Measurements from ENCODE around the gene FBXO46. TPM values are rescaled to one million over a fixed set of nuclear protein-coding genes. Genes with fewer than 3 reads are reported as not detected.

Gene FBXO46
- polyA plus RNA-seq, 1 of the 3 experiments (the other 2 are of a cell fraction), result 5.6 TPM

- no peak for TF ChIP-seq EZH2phosphoT487 (IDR thresholded peaks at IDR 0.05; ENCODE audit: borderline replicate concordance, low read depth)
- TF ChIP-seq JUND (IDR thresholded peaks at IDR 0.05), result no peak
- TF ChIP-seq FOXJ3 (CRISPR knock-in tag; IDR thresholded peaks at IDR 0.05), result no peak
- no peak for TF ChIP-seq CHD2 (IDR thresholded peaks at IDR 0.05; ENCODE audit: low read length, partially characterized antibody)
- TF ChIP-seq ZBTB33 (IDR thresholded peaks at IDR 0.05; ENCODE audit: borderline replicate concordance, low read depth), result no peak
Observed at GRCh38 chr19:45772912-45773311, 42.2 kb upstream of the FBXO46 start (continued).

GRCh38 chr19:45772130-45772840 lies 41.6 kb upstream of the FBXO46 start:
- peaks cover 58% of the 10 kb centered on the region for H3F3A ChIP-seq (replicated peaks; ENCODE audit: insufficient read depth)
- no peaks in the 10 kb centered on the region for H3K9me2 ChIP-seq
- 95% methylated on average over 14 of the region's 14 CpGs for WGBS (ENCODE audit: low lambda C conversion rate)
- H3K4me2 ChIP-seq, result no peak overlapping the region
- no peak overlapping the region for H2AFZ ChIP-seq (ENCODE audit: low read depth)
- H3K27me3 ChIP-seq (ENCODE audit: insufficient read depth), result no peaks in the 10 kb centered on the region
- CTCF ChIA-PET, result interaction anchor here (0.6 to 5.9 kb wide), 9 partner anchors 10 to 305 kb away, joined by 3 to 100 read pairs (median 3); partner anchors contain the start of genes DMPK, DMWD and IRF2BP1
- peaks cover 10 to 33% of the 10 kb centered on the region in 2 experiments for H3K36me3 ChIP-seq (replicated peaks in 1 of 2; ENCODE audit: control insufficient read depth in 1 of 2, insufficient read depth in 2 of 2, low read length in 1 of 2)
- no peak overlapping the region for H3K4me3 ChIP-seq (ENCODE audit: low read depth in 2 of 2, low read length in 1 of 2)
- no peak overlapping the region for H3K9ac ChIP-seq
- H3K79me2 ChIP-seq (ENCODE audit: insufficient read depth), result no peaks in the 10 kb centered on the region
- POLR2A ChIA-PET, result interaction anchor here (0.6 kb wide), 1 partner anchor 80 kb away, joined by 3 read pairs; the partner anchor contains the start of gene QPCTL
- H3K4me1 ChIP-seq (ENCODE audit: control insufficient read depth in 1 of 2, insufficient read depth in 2 of 2, low read depth in 1 of 2, low read length in 1 of 2), result peaks cover 8 to 21% of the 10 kb centered on the region in 2 experiments; a peak in 3 of 4 replicates
- DNase-seq, result no peak
- H3K9me3 ChIP-seq, result no peaks in the 10 kb centered on the region
- H4K20me1 ChIP-seq (ENCODE audit: insufficient read depth), result peaks cover 11% of the 10 kb centered on the region; the same call in 1 of the 2 replicates
- H3K27ac ChIP-seq (ENCODE audit: low read depth in 2 of 2, low read length in 1 of 2), result 0 out of 4 replicates have a peak overlapping the region, but pooled peaks of 1 of the 2 experiments have one; percentile 5
- TF ChIP-seq SIN3A (IDR thresholded peaks at IDR 0.05; ENCODE audit: borderline replicate concordance, low read depth, low read length), result no peak
- TF ChIP-seq, protein P1, sequence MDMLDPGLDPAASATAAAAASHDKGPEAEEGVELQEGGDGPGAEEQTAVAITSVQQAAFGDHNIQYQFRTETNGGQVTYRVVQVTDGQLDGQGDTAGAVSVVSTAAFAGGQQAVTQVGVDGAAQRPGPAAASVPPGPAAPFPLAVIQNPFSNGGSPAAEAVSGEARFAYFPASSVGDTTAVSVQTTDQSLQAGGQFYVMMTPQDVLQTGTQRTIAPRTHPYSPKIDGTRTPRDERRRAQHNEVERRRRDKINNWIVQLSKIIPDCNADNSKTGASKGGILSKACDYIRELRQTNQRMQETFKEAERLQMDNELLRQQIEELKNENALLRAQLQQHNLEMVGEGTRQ (IDR thresholded peaks at IDR 0.05; ENCODE audit: borderline replicate concordance, low read depth, low read length), result no peak
- no peak for TF ChIP-seq USF1 (IDR thresholded peaks at IDR 0.05; ENCODE audit: borderline replicate concordance, low read depth)
- TF ChIP-seq RCOR1 (IDR thresholded peaks at IDR 0.05; ENCODE audit: low read length), result no peak
- no peak for TF ChIP-seq RXRA (IDR thresholded peaks at IDR 0.05; ENCODE audit: borderline replicate concordance, low read depth)
- no peak for TF ChIP-seq RAD21 (IDR thresholded peaks at IDR 0.05; ENCODE audit: low read length)
- TF ChIP-seq REST (IDR thresholded peaks at IDR 0.05; ENCODE audit: low read depth, low read length), result no peak
- TF ChIP-seq FOXM1 (IDR thresholded peaks at IDR 0.05; ENCODE audit: low read depth), result no peak
- no peak for TF ChIP-seq TEAD4 (IDR thresholded peaks at IDR 0.05; ENCODE audit: borderline replicate concordance, insufficient read depth)
- TF ChIP-seq POLR2AphosphoS5 (IDR thresholded peaks at IDR 0.05; ENCODE audit: low read depth, low read length), result no peak; the same call in 1 of the 2 replicates
- TF ChIP-seq GATA2 (CRISPR knock-in tag; IDR thresholded peaks at IDR 0.05), result no peak
- no peak for TF ChIP-seq FOSL2 (IDR thresholded peaks at IDR 0.05; ENCODE audit: borderline replicate concordance, low read depth)
- TF ChIP-seq ELF1 (IDR thresholded peaks at IDR 0.05), result no peak
- TF ChIP-seq MAX (IDR thresholded peaks at IDR 0.05; ENCODE audit: low read depth), result no peak
- no peak for TF ChIP-seq YY1 (IDR thresholded peaks at IDR 0.05; ENCODE audit: low read depth)
- TF ChIP-seq IRF3 (IDR thresholded peaks at IDR 0.05; ENCODE audit: low read depth, low read length), result no peak
- TF ChIP-seq JUND (IDR thresholded peaks at IDR 0.05), result no peak
